Uterus (tissue), 2 donors: Measurements from ENCODE around the gene PHLPP2.

ENCODE experiments used
- POLR2A ChIP-seq, 2 donors: fragments of 450-650 bp; IDR thresholded peaks; one replicate each; pipeline ENCODE4 v1.6.1; 2016; ENCODE audit warnings: antibody characterized with exemption in 2 of 2, mild to moderate bottlenecking in 1 of 2, moderate library complexity in 1 of 2
- TF ChIP-seq, protein P1 (sequence below), 4 experiments: fragments of 200-600 bp in 2 of 4; fragments of 450-650 bp in 2 of 4; sonication (generic) in 2 of 4; IDR thresholded peaks; one replicate each; pipeline ENCODE4 v1.5.1; 2016 to 2019; ENCODE audit warnings: antibody characterized with exemption in 4 of 4, mild to moderate bottlenecking in 2 of 4, moderate library complexity in 1 of 4

- TF ChIP-seq, protein P1, sequence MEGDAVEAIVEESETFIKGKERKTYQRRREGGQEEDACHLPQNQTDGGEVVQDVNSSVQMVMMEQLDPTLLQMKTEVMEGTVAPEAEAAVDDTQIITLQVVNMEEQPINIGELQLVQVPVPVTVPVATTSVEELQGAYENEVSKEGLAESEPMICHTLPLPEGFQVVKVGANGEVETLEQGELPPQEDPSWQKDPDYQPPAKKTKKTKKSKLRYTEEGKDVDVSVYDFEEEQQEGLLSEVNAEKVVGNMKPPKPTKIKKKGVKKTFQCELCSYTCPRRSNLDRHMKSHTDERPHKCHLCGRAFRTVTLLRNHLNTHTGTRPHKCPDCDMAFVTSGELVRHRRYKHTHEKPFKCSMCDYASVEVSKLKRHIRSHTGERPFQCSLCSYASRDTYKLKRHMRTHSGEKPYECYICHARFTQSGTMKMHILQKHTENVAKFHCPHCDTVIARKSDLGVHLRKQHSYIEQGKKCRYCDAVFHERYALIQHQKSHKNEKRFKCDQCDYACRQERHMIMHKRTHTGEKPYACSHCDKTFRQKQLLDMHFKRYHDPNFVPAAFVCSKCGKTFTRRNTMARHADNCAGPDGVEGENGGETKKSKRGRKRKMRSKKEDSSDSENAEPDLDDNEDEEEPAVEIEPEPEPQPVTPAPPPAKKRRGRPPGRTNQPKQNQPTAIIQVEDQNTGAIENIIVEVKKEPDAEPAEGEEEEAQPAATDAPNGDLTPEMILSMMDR (IDR thresholded peaks at IDR 0.05) = no peak
- TF ChIP-seq POLR2A (IDR thresholded peaks at IDR 0.05) = no peak
Observed at GRCh38 chr16:71689901-71690300, 34.6 kb downstream of the PHLPP2 start.
